WI38 (cell line): ENCODE measurements around the gene YBX1.
"Not testable (repeated sequence)": the region's sequence is repeated elsewhere in the genome, so short reads cannot be mapped to it uniquely, and the experiment has no call there.

Experiments used
- H3K4me3 ChIP-seq: 2 replicates; pipeline ENCODE4 v1.5.1; 2011; ENCODE audit warnings: low read depth, mild to moderate bottlenecking, control low read depth, low read length
- CTCF ChIP-seq: IDR thresholded peaks from 2 replicates; pipeline ENCODE4 v1.5.1; 2012; ENCODE audit warnings: low read depth, mild to moderate bottlenecking, control low read depth, low read length

The YBX1 gene

GRCh38 chr1:42703888-42704464, 21.8 kb downstream of the YBX1 start:
- no peak overlapping the region for H3K4me3 ChIP-seq
- TF ChIP-seq CTCF = no peak

GRCh38 chr1:42712808-42713207, 30.6 kb downstream of the YBX1 start:
- not testable (repeated sequence) for H3K4me3 ChIP-seq

- H3K4me3 ChIP-seq = no peak overlapping the region
- no peak for TF ChIP-seq CTCF
Measured at GRCh38 chr1:42713293-42713692, 31.1 kb downstream of the YBX1 start.

- H3K4me3 ChIP-seq = not testable (repeated sequence)
Measured at GRCh38 chr1:42714441-42714840, 32.2 kb downstream of the YBX1 start.

GRCh38 chr1:42720868-42721267, 38.6 kb downstream of the YBX1 start:
- no peak for TF ChIP-seq CTCF
- no peak overlapping the region for H3K4me3 ChIP-seq

- no peak overlapping the region for H3K4me3 ChIP-seq
- TF ChIP-seq CTCF = no peak
Measured at GRCh38 chr1:42721926-42722325, 39.7 kb downstream of the YBX1 start.

GRCh38 chr1:42722403-42722802, 40.2 kb downstream of the YBX1 start:
- H3K4me3 ChIP-seq = not testable (repeated sequence)

GRCh38 chr1:42723511-42723910, 41.3 kb downstream of the YBX1 start:
- TF ChIP-seq CTCF = no peak
- no peak overlapping the region for H3K4me3 ChIP-seq

GRCh38 chr1:42725820-42726219, 43.6 kb downstream of the YBX1 start:
- H3K4me3 ChIP-seq = not testable (repeated sequence)

- no peak for TF ChIP-seq CTCF
- no peak overlapping the region for H3K4me3 ChIP-seq
Measured at GRCh38 chr1:42730002-42730401, 47.8 kb downstream of the YBX1 start.
